Heart left ventricle (tissue), 16 donors: ENCODE results near the gene NWD2. TPM values are rescaled to one million over a fixed set of nuclear protein-coding genes. Genes with fewer than 3 reads are reported as not detected.

Experiments
- ATAC-seq, 4 donors: fragments of 200-7000 bp; cut with Tn5 transposase; one replicate each; pipeline ENCODE4 v1.9.1; 2020 to 2022; ENCODE audit warnings: moderate library complexity in 4 of 4, mild to moderate bottlenecking in 3 of 4, moderate number of reproducible peaks in 1 of 4
- DNase-seq, 5 donors: peaks; one replicate each; pipeline ENCODE4 v3.0.0-alpha.2; 2020
- H3K27ac ChIP-seq, 12 donors: fragments of 200-600 bp; sonication (generic) in 4 of 12; one replicate each; pipeline versions ENCODE4 v1.5.0 to v1.8.0; 2016 to 2022; ENCODE audit warnings: mild to moderate bottlenecking in 2 of 12
- H3K27me3 ChIP-seq, 9 donors: fragments of 200-600 bp; sonication (generic) in 2 of 9; one replicate each; pipeline versions ENCODE4 v1.5.1 to v1.8.0; 2016 to 2022; ENCODE audit warnings: mild to moderate bottlenecking in 3 of 9
- H3K36me3 ChIP-seq, 9 donors: fragments of 200-600 bp; sonication (generic) in 2 of 9; one replicate each; pipeline versions ENCODE4 v1.5.0 to v1.8.0; 2018 to 2022; ENCODE audit warnings: mild to moderate bottlenecking in 2 of 9
- H3K4me1 ChIP-seq, 12 donors: fragments of 200-600 bp; sonication (generic) in 4 of 12; one replicate each; pipeline versions ENCODE4 v1.5.0 to v1.8.0; 2016 to 2022; ENCODE audit warnings: mild to moderate bottlenecking in 3 of 12
- H3K4me3 ChIP-seq, 12 donors: fragments of 200-600 bp; sonication (generic) in 4 of 12; one replicate each; pipeline versions ENCODE4 v1.5.0 to v1.8.0; 2017 to 2022; ENCODE audit warnings: mild to moderate bottlenecking in 9 of 12, moderate library complexity in 4 of 12
- H3K9me3 ChIP-seq, 12 donors: fragments of 200-600 bp; sonication (generic) in 4 of 12; one replicate each; pipeline versions ENCODE4 v1.5.0 to v1.8.0; 2016 to 2022; ENCODE audit warnings: mild to moderate bottlenecking in 1 of 12
- POLR2A ChIP-seq, 2 donors: fragments of 450-650 bp; IDR thresholded peaks; one replicate each; pipeline ENCODE4 v1.6.1; 2017; ENCODE audit warnings: antibody characterized with exemption in 2 of 2, mild to moderate bottlenecking in 2 of 2, moderate library complexity in 2 of 2
- WGBS, 4 donors: extraction: QIAGEN DNeasy Blood & Tissue Kit in 2 of 4; methylation state at CpG; one replicate each; pipeline versions ENCODE4 v1.1.5 to v1.1.7; 2013 to 2018; 5-methylcytosine and 5-hydroxymethylcytosine counted together
- intact Hi-C, 10 donors: fragments of 100-400 bp; cut with DNase I; formaldehyde crosslinking; loops; one replicate each; pipeline versions ENCODE4 v1.11.1 to v1.14.2; 2022
- polyA plus RNA-seq, 2 donors: library from polyadenylated mRNA; stranded (reverse); fragments of 200-250 nt; gene quantifications; one replicate each; pipeline ENCODE4 v1.2.3, GENCODE V29; 2013
- total RNA-seq, 9 donors: library from RNA; depleted of rRNA in 2 of 9; stranded (reverse); fragments of >200 nt in 2 of 9; fragmentation: NEBNext Ultra II Directional in 3 of 9; extraction: Animal tissue kit (Norgen Biotek cat#: 25700) in 3 of 9; gene quantifications; one replicate each; pipeline versions ENCODE4 v1.1.0 to v1.2.4, GENCODE V29; 2016 to 2023
- TF ChIP-seq, protein P1 (sequence below), 12 donors: fragments of 200-600 bp; sonication (generic) in 4 of 12; IDR thresholded peaks; one replicate each; pipeline versions ENCODE4 v1.5.0 to v1.8.0; 2018 to 2022; ENCODE audit warnings: antibody characterized with exemption in 12 of 12, mild to moderate bottlenecking in 5 of 12
- donor health status: ischemic (EF 13 %, LVEDD 7.1; RV severe dilation, severe dysfunction).
- donor health status: healthy with polysubstance abuse.
- donor health status: DM: no; HTN: yes; CAD: no.
- donor health status: DM: no; HTN: no; CAD: no.
- donor health status: ischemic (EF 25% LVEDD 6.9; RV normal size, moderate dysfunction).
- donor health status: ischemic (EF 25% LVEDD 5.7; RV mildly dilated, moderate dysfunction).
- donor health status: healthy.
- donor health status: DM: yes; HTN: yes; CAD: no.
- donor health status: ischemic (EF 35%, LVEDD 5.7; RV mildly dilated, moderate dysfunction).
- donor health status: nonischemic (EF 11% LVEDD 7.7; RV severe dilation, severe dysfunction).
- donor health status: DM: yes; HTN: yes; CAD: no.
- donor health status: PGD.
- donor health status: ischemic (EF 29% LVEDD 5.4; RV normal size, mild dysfunction).
- donor health status: nonischemic (EF 23%, LVEDD 6.1; RV moderate dilation, normal function).

The NWD2 gene
- total and polyA plus RNA-seq, 11 donors, result under 0.01 to 0.16 (median 0.05) TPM; not detected in 5

DNA sequence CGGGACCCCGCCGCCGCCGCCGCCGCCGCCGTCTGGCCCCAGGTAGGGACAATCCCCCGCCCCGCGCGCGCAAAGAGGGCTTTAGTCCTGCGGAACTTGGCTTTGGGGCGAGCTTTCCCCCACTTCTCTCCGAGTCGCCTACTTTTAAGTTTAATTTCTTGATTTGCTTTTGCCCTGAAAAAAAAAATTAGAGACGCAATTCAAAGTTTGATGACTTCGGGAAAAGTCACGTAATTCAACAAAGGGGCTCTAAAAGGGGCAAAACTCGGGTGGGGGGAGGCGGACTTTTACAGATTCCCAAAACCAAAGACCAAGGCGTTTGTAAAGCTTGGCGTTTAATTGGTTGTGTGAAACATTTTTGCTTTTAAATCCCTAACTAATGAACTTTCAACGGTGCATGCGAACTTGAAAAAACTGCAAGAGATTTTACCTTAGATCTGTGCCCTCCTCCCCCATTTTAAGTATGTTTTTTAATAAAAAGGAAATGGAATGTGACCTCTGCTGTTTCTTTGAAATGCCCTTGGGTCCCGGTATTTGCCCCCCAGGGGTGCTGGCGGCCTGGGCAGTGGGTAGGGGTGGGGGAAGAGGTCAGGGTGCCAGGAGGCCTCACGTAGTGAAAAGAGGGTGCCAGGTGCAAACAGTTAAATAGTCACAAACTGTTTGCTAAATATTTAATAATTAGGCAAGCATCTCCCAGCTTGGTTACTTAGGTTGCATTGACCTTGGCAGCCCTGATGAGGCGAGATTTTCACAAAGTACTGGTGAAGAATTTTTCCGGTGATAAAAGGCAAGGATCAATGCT is 209.7 kb downstream of the NWD2 start:
- TF ChIP-seq, protein P1, sequence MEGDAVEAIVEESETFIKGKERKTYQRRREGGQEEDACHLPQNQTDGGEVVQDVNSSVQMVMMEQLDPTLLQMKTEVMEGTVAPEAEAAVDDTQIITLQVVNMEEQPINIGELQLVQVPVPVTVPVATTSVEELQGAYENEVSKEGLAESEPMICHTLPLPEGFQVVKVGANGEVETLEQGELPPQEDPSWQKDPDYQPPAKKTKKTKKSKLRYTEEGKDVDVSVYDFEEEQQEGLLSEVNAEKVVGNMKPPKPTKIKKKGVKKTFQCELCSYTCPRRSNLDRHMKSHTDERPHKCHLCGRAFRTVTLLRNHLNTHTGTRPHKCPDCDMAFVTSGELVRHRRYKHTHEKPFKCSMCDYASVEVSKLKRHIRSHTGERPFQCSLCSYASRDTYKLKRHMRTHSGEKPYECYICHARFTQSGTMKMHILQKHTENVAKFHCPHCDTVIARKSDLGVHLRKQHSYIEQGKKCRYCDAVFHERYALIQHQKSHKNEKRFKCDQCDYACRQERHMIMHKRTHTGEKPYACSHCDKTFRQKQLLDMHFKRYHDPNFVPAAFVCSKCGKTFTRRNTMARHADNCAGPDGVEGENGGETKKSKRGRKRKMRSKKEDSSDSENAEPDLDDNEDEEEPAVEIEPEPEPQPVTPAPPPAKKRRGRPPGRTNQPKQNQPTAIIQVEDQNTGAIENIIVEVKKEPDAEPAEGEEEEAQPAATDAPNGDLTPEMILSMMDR (IDR thresholded peaks at IDR 0.05), result no peak
- no peak for TF ChIP-seq POLR2A (IDR thresholded peaks at IDR 0.05)
- peak overlapping the region in 10 of 12 donors; percentile 31 to 63 (median 49) for H3K4me3 ChIP-seq
- peaks cover 0 to 15% (median 6%) of the 10 kb centered on the region in 12 donors for H3K4me1 ChIP-seq
- H3K27ac ChIP-seq, result no peak overlapping the region
- DNase-seq, result no peak
- no peak for ATAC-seq
- peaks cover 6 to 70% (median 19%) of the 10 kb centered on the region in 9 donors for H3K27me3 ChIP-seq
- WGBS, 4 donors, result 5 to 10% (median 7%) methylated on average over 18 to 32 of the region's 32 CpGs
- intact Hi-C loops, result loop anchor here (1.0 to 10.0 kb wide), 5 partner anchors 112 to 341 kb away; no protein-coding TSS in a partner anchor
- no peaks in the 10 kb centered on the region for H3K9me3 ChIP-seq
- no peaks in the 10 kb centered on the region for H3K36me3 ChIP-seq

DNA sequence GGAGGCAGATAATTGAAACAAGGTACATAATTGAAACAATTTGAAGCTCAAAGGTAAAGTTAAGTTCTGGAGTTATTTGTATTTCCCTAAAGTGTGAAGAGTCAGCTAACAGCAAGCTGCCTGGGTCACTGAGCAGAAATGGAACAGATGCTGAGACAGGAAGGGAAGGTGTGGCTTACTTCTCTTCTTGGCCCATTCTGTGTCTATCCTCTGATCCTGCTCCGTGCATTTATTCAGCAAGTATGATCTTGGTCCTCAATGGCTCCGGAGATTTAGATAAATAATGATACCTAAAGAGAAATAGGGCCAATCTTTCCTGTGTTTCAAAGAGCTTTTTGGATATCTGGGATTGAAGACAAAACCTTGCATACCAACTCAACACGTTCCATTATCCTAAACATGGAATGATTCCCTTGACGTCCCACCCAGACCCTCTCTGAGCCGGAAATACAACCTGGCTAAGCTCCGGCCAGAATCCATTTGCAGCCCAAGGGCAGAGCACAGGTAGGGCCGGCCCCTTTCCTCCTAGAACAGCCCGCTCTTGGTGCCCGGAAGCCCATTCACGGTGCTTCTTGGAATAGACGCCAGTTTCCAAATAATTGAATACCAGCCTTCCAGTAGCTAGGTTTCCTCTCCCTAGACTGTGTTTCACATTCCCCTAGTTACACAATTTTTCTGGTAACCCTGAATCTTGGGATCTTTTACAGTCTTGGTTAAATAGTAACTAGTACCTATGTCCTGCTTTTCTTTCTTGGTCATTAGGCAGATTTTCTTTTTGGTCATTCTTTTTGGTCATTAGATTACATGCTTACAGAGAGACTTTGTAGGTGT is 211.0 kb downstream of the NWD2 start:
- TF ChIP-seq, protein P1 (IDR thresholded peaks at IDR 0.05), result no peak
- TF ChIP-seq POLR2A (IDR thresholded peaks at IDR 0.05), result no peak
- Histone ChIP-seq H3K36me3 (no peaks in the 10 kb centered on the region), H3K27ac (no peak overlapping the region), H3K4me1 (peaks cover 0 to 15% (median 6%) of the 10 kb centered on the region in 12 donors), H3K4me3 (no peak overlapping the region), H3K27me3 (peaks cover 5 to 59% (median 19%) of the 10 kb centered on the region in 9 donors), H3K9me3 (no peaks in the 10 kb centered on the region)
- WGBS, 4 donors, result 86 to 91% (median 89%) methylated on average over 11 of the region's 11 CpGs
- intact Hi-C loops, result loop anchor here in 4 of 10 donors (5.0 to 10.0 kb wide), 2 partner anchors 112 to 339 kb away; no protein-coding TSS in a partner anchor
- DNase-seq (no peak), ATAC-seq (no peak)

DNA sequence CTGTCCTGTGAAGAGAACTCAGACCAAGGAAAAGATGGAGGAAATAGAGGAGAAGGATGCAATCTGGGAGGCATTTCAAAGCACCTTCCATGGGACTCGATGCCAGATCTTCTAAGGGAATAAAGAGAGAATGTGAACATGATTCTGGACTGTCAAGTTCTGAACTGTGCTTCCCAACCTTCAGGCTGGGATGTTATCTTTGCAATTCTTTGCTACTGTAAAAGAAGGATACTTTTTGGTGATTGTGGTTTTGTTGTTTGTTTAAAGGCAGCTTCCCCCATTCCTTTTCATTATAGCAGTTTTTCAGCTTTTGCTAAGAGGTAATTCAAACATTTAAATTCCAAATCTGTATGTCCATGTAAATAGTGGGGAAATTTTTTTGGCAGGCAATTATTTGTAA is 217.3 kb downstream of the NWD2 start:
- intact Hi-C loops, result no loop called here
- no peak for TF ChIP-seq POLR2A (IDR thresholded peaks at IDR 0.05)
- TF ChIP-seq, protein P1 (IDR thresholded peaks at IDR 0.05), result no peak

More for the DNA sequence above, 217.3 kb downstream of the NWD2 start:
- no peaks in the 10 kb centered on the region for H3K9me3 ChIP-seq
- 83 to 94% (median 84%) methylated on average over 1 of the region's 1 CpG for WGBS, 4 donors
- peaks cover 0 to 9% (median under 1%) of the 10 kb centered on the region in 9 donors for H3K27me3 ChIP-seq
- DNase-seq, result no peak
- H3K4me1 ChIP-seq, result no peaks in the 10 kb centered on the region
- no peak overlapping the region for H3K27ac ChIP-seq
- no peaks in the 10 kb centered on the region for H3K36me3 ChIP-seq
- ATAC-seq, result no peak
- no peak overlapping the region for H3K4me3 ChIP-seq
